ENCODE results near the gene PTPRN2. TPM values are rescaled to one million over a fixed set of nuclear protein-coding genes. Genes with fewer than 3 reads are reported as not detected.
A peak's percentile ranks its signal among the peaks of the same experiment; 100 is the strongest.

PTPRN2 gene
- total and polyA plus RNA-seq, 8 donors = 12.2 to 49.2 (median 31.8) TPM

DNA sequence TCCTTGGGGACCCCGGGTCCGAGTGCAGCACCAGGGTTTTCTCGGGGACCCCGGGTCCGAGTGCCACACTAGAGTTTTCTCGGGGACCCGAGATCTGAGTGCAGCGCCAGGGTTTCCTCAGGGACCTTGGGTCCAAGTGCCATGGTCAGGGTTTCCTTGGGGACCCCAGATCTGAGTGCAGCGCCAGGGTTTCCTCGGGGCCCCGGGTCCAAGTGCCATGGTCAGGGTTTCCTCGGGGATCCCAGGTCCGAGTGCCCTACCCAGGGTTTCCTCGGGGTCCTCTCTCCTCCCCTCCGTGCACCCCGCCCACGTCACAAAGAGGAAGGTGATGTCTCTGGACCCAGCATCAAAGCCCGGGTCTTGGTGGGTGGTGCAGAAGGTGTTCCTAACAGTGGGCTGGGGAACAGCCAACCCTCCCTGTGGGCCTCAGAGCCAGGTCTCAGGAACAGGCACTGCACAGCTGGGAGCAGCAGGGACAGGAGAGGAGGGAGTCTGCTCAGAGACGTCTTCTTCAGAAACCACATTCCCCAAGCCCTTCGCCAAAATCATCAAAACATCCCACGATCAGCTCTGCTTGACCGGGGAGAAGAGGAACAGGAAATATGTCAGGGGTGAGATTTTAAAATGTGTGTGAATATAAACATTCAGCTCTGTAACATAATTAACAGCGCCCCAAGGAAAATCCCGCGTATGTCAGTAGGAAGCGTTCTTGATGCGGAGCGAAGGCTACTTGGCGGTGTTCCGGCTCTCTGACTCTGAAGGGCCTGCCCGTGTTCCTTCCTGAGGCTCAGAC is 710.1 kb downstream of the PTPRN2 start:
- FAIRE-seq (no peak), DNase-seq (peak in 1 of 6 donors; percentile 40), ATAC-seq (no peak)
- Histone ChIP-seq H3K4me1 (no peaks in the 10 kb centered on the region), H3K36me3 (no peaks in the 10 kb centered on the region), H3K27me3 (no peaks in the 10 kb centered on the region), H3K4me3 (no peak overlapping the region), H3K9me3 (no peaks in the 10 kb centered on the region), H3K27ac (no peak overlapping the region)
- TF ChIP-seq, protein P1, sequence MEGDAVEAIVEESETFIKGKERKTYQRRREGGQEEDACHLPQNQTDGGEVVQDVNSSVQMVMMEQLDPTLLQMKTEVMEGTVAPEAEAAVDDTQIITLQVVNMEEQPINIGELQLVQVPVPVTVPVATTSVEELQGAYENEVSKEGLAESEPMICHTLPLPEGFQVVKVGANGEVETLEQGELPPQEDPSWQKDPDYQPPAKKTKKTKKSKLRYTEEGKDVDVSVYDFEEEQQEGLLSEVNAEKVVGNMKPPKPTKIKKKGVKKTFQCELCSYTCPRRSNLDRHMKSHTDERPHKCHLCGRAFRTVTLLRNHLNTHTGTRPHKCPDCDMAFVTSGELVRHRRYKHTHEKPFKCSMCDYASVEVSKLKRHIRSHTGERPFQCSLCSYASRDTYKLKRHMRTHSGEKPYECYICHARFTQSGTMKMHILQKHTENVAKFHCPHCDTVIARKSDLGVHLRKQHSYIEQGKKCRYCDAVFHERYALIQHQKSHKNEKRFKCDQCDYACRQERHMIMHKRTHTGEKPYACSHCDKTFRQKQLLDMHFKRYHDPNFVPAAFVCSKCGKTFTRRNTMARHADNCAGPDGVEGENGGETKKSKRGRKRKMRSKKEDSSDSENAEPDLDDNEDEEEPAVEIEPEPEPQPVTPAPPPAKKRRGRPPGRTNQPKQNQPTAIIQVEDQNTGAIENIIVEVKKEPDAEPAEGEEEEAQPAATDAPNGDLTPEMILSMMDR (IDR thresholded peaks at IDR 0.05) = no peak
- intact Hi-C loops (cut with DNase I) = loop anchor here in 1 of 3 donors (10.0 kb wide), 1 partner anchor 443 kb away; no protein-coding TSS in a partner anchor
- 84 to 85% methylated on average over 31 of the region's 31 CpGs for WGBS, 2 donors

DNA sequence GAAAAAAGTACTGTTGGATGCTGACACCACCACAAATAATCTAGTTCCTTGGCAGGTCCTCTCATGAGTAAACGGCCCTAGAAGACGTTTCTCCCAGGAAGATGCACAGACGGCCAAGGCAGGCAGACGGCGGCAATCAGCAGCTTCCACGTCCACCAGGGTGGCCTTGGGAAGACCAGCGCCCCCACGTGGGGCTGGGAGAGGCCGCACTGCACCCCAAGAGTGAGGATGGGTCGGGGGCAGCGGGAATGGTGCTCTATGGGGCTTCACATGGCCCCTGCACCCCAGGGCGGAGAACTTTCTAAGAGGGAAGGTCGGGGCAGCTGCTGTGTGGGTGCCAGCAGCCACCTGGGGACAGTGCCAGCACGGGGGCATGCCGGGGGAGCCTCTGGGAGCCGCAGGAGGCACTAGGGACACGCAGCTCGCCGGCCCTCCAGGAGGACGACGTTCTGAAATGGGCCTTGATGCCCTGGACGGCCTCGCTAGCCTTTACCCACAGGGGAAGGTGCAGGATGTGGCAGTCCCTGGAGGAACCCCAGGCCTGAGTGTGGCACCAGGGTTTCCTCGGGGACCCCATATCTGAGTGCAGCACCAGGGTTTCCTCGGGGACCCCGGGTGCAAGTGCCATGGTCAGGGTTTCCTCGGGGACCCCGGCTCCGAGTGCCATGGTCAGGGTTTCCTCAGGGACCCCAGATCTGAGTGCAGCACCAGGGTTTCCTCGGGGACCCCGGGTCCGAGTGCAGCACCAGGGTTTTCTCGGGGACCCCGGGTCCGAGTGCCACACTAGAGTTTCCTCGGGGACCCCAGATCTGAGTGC is 710.9 kb downstream of the PTPRN2 start:
- H3K27me3 ChIP-seq = no peaks in the 10 kb centered on the region
- ATAC-seq = no peak
- no peak overlapping the region for H3K27ac ChIP-seq

DNA sequence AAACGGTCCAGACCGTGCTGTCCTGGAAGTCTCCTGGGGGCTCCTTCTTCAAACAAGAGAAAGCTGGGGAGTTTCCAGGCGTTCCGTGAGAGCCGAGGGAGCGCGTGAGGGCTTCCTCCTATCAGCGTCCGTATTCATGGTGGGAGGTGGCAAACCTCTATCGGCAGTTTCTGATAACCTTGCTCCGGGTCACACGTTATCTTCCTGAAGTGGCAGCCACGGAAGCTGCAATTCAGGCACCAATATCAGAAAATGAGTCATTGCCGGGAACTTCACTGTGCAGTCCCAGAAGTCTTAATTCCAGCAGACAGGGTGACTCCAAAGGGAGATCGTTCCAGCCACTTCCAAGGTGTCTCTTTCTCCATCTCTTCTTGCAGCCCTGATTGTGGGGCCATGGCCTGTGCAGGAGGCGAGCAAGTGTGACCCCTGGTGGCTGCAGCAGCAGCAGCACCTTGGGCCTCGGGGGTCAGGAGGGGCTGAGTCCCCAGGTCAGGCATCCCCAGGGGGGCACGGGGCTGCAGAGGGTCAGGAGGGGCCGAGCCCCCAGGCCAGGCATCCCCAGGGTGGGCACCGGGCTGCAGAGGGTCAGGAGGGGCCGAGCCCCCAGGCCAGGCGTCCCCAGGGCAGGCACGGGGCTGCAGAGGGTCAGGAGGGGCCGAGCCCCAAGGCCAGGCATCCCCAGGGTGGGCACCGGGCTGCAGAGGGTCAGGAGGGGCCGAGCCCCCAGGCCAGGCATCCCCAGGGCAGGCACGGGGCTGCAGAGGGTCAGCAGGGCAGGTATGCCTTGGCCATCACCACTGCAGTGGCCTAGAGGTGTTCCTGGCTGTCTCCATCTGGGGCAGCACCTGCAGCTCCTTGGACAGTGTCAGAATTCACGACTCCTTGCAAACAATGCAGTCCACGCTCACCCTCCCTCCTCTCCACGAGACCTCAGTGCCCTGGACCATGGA is 712.1 kb downstream of the PTPRN2 start:
- Histone ChIP-seq H3K27ac (no peak overlapping the region), H3K4me1 (no peaks in the 10 kb centered on the region), H3K9me3 (no peaks in the 10 kb centered on the region), H3K36me3 (no peaks in the 10 kb centered on the region), H3K27me3 (no peaks in the 10 kb centered on the region), H3K4me3 (no peak overlapping the region)
- TF ChIP-seq, protein P1 (IDR thresholded peaks at IDR 0.05) = peak in 3 of 4 donors; percentile 13 to 22 (median 21)
- peak in 3 of 4 donors; percentile 36 to 70 (median 70) for ATAC-seq
- FAIRE-seq = no peak
- no peak for DNase-seq
- intact Hi-C loops (cut with DNase I) = loop anchor here in 1 of 3 donors (10.0 kb wide), 1 partner anchor 441 kb away; no protein-coding TSS in a partner anchor
- WGBS, 2 donors = 48 to 53% methylated on average over 24 to 30 of the region's 30 CpGs

More for the DNA sequence above, 710.9 kb downstream of the PTPRN2 start:
- Histone ChIP-seq H3K4me1 (no peaks in the 10 kb centered on the region), H3K9me3 (no peaks in the 10 kb centered on the region), H3K36me3 (no peaks in the 10 kb centered on the region), H3K4me3 (no peak overlapping the region)
- intact Hi-C loops (cut with DNase I) = loop anchor here in 1 of 3 donors (10.0 kb wide), 1 partner anchor 442 kb away; no protein-coding TSS in a partner anchor
- FAIRE-seq (no peak), DNase-seq (peak in 1 of 6 donors; percentile 45)
- TF ChIP-seq, protein P1 (IDR thresholded peaks at IDR 0.05) = no peak
- 74 to 77% methylated on average over 36 of the region's 36 CpGs for WGBS, 2 donors

DNA sequence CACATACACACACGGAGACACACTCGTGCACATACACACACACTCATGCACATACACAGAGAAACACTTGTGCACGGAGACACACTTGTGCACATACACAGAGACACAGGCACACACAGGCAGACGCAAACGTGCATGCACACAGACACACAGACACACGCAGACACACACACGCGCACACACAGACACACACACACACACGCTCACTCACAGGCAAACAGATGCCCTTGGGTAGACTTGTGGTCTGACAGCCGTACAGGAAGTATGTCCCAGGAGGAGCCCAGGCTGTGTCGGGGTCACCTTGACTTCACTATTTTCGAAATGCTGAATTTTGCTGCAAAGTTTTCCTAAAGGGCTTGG is 712.8 kb downstream of the PTPRN2 start:
- Histone ChIP-seq H3K9me3 (no peaks in the 10 kb centered on the region), H3K27ac (no peak overlapping the region), H3K4me3 (no peak overlapping the region), H3K27me3 (no peaks in the 10 kb centered on the region), H3K4me1 (no peaks in the 10 kb centered on the region), H3K36me3 (no peaks in the 10 kb centered on the region)
- intact Hi-C loops (cut with DNase I) = loop anchor here in 1 of 3 donors (10.0 kb wide), 1 partner anchor 440 kb away; no protein-coding TSS in a partner anchor
- DNase-seq (no peak), ATAC-seq (no peak), FAIRE-seq (no peak)
- TF ChIP-seq, protein P1 (IDR thresholded peaks at IDR 0.05) = no peak
- 79 to 83% methylated on average over 12 of the region's 12 CpGs for WGBS, 2 donors
